Omental fat pad (tissue), 4 donors: ENCODE results near the gene RSPH1. TPM values are rescaled to one million over a fixed set of nuclear protein-coding genes. Genes with fewer than 3 reads are reported as not detected.

Experiments used
- ATAC-seq: fragments of 150-250 bp; one replicate; pipeline ENCODE4 v1.9.1; 2016; ENCODE audit warnings: mild to moderate bottlenecking, moderate library complexity; ENCODE audit not compliant: low FRiP score
- DNase-seq: peaks from one replicate; pipeline ENCODE4 v3.0.0-alpha.2; 2019; ENCODE audit warnings: low spot score
- total RNA-seq, 4 donors: library from RNA; depleted of rRNA; stranded (reverse); fragments of >200 nt; gene quantifications; one replicate each; pipeline ENCODE4 v1.1.0, GENCODE V29; 2016
- TF ChIP-seq, protein P1 (sequence below), 3 donors: fragments of 450-650 bp; IDR thresholded peaks; one replicate each; pipeline ENCODE4 v1.5.1; 2016 to 2017; ENCODE audit warnings: antibody characterized with exemption in 3 of 3, mild to moderate bottlenecking in 3 of 3, moderate library complexity in 2 of 3

RSPH1 gene
- total RNA-seq, 4 donors from 2014 or later: 0.31 to 0.37 (median 0.36) TPM; not detected in 1

GRCh38 chr21:42507418-42507817 is 11.4 kb upstream of the RSPH1 start:
- ATAC-seq: no peak
- TF ChIP-seq, protein P1, sequence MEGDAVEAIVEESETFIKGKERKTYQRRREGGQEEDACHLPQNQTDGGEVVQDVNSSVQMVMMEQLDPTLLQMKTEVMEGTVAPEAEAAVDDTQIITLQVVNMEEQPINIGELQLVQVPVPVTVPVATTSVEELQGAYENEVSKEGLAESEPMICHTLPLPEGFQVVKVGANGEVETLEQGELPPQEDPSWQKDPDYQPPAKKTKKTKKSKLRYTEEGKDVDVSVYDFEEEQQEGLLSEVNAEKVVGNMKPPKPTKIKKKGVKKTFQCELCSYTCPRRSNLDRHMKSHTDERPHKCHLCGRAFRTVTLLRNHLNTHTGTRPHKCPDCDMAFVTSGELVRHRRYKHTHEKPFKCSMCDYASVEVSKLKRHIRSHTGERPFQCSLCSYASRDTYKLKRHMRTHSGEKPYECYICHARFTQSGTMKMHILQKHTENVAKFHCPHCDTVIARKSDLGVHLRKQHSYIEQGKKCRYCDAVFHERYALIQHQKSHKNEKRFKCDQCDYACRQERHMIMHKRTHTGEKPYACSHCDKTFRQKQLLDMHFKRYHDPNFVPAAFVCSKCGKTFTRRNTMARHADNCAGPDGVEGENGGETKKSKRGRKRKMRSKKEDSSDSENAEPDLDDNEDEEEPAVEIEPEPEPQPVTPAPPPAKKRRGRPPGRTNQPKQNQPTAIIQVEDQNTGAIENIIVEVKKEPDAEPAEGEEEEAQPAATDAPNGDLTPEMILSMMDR (IDR thresholded peaks at IDR 0.05): no peak
- no peak for DNase-seq

DNA sequence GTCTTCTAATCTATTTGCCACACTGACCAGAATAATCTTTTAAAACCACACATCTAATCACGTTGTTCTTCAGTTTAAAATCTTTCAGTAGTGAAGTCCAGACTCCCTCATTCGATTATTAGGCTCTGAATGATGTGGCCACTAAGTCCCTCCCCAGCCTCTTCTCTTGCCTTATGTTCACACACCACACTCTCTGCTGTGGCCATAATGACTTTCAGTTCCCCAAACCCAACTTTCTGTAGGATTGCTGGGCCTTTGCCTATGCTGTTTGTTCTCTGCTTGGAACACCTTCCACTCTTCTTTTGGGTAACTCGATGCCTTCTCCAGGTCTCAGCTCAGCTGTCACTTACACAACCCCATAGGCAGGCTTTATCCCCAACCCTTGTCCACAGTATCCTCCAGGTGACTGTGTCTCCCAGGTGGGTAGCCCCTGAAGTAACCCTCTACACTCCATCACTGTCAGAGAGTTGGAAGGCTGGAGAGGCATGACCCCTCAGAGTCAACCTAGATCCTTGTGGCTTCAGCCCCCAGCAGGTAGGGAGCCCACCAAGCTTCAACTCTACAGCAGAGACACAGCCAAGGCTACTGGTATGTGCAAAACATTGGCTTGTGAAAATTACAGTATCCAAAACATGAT is 9.2 kb upstream of the RSPH1 start:
- no peak for ATAC-seq
- no peak for DNase-seq
- TF ChIP-seq, protein P1 (IDR thresholded peaks at IDR 0.05): no peak

GRCh38 chr21:42503711-42504110 is 7.7 kb upstream of the RSPH1 start:
- TF ChIP-seq, protein P1 (IDR thresholded peaks at IDR 0.05): no peak
- no peak for DNase-seq
- ATAC-seq: no peak

GRCh38 chr21:42500736-42501135 is 4.7 kb upstream of the RSPH1 start:
- TF ChIP-seq, protein P1 (IDR thresholded peaks at IDR 0.05): no peak
- ATAC-seq: no peak
- DNase-seq: no peak

GRCh38 chr21:42500225-42500624 is 4.2 kb upstream of the RSPH1 start:
- DNase-seq: no peak
- TF ChIP-seq, protein P1 (IDR thresholded peaks at IDR 0.05): no peak
- ATAC-seq: no peak

DNA sequence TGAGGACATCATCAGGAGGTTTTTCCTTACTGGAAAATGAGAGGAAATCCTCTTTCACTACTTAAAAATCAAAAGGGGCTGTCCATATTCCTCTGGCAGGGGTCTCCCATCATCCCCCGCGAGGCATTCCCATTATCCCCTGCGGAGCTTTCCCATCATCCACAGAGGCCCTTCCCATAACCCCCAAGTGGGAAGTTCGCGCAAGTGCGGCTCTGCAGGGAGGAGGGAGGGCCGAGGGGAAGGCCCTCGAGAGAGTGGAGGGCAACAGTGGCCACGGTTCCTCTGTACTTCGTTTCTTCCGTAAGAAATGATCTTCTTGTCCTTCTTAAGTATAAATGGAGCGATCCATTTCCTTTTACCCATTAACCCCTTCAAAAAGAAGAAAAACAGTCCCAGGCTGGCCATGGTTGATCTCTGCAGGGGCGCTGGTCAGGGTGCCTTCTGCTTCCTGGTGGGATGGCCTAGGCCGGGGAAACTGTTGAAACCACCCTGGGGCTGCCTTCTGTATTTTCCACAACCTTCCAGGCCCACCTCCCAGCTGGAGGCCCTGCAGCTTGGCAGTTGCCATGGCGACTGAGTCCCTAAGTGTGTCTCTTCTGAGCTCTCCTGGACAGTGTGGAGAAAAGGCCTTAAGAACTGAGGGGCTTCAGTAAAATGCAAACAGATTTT is 3.6 kb upstream of the RSPH1 start:
- TF ChIP-seq, protein P1 (IDR thresholded peaks at IDR 0.05): no peak
- no peak for ATAC-seq
- DNase-seq: no peak

DNA sequence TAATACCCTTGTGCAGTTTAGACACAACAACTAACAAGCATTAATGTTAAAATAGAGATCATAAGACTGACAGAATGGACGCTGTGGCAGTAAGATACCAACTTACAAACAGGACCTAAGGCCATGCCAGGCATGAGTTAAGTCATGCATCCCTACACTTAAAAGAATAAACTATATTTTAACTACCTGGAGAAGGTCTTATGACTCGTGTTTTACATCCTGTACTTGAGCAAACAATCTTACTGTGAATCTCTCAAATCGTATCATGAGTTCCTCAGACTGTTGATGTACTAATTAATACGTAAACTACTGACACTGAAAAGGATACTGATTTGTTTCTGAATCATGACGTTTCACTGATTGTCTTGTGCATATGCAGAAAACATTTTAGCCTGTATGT is 2.0 kb upstream of the RSPH1 start:
- TF ChIP-seq, protein P1 (IDR thresholded peaks at IDR 0.05): no peak

More for the DNA sequence above, 2.0 kb upstream of the RSPH1 start:
- DNase-seq (no peak), ATAC-seq (no peak)
